K562 (cell line): Measurements from ENCODE around the gene RNF186. TPM values are rescaled to one million over a fixed set of nuclear protein-coding genes. Genes with fewer than 3 reads are reported as not detected.

ENCODE experiments used
- ATAC-seq: fragments of 200-7000 bp; cut with Tn5 transposase; 3 replicates; pipeline ENCODE4 v1.9.1; 2020; ENCODE audit warnings: moderate library complexity
- BruUV-seq: library from RNA; stranded (reverse); fragments of 400-500 nt; replicated peaks from 2 replicates; lab custom pipeline; 2021; lab: Mats Ljungman, UMichigan
- CTCF ChIA-PET: fragments of 300-600 bp; formaldehyde crosslinking; extraction: SDS; loops from one replicate; lab custom pipeline; 2021; ENCODE audit warnings: low intra/inter-chr PET ratio; lab: Yijun Ruan, JAX
- POLR2A ChIA-PET: fragments of 300-600, 350-650 bp; sonication (Branson Sonifier 250); formaldehyde crosslinking; extraction: SDS; loops from one replicate; lab custom pipeline; 2021; ENCODE audit warnings: antibody characterized with exemption, inconsistent platforms; lab: Yijun Ruan, JAX
- DNase-seq, 4 experiments: peaks; one replicate each; pipeline versions ENCODE4 v3.0.0 to v3.0.0-alpha.2; 2011 to 2018; ENCODE audit warnings: low spot score in 3 of 4, mixed read lengths in 3 of 4; ENCODE audit errors: extremely low read depth in 1 of 4
- FAIRE-seq: peaks from 2 replicates; lab custom pipeline; 2011; peaks lifted over from hg19 to GRCh38; lab: Jason Lieb, UNC
- H2AFZ ChIP-seq: 2 replicates; pipeline ENCODE4 v1.6.0; 2011; ENCODE audit warnings: low read depth, low read length, control low read depth, inconsistent platforms
- H3K27ac ChIP-seq: fragments of 200-600 bp; 3 replicates; pipeline ENCODE4 v1.8.0; 2011; ENCODE audit warnings: low read depth, mild to moderate bottlenecking, control low read depth, inconsistent platforms, low read length, moderate library complexity, mixed read lengths; ENCODE audit errors: extremely low read depth
- H3K27me3 ChIP-seq, 2 experiments: fragments of 300-600 bp in 1 of 2; 2 replicates in 1 of 2; 3 replicates in 1 of 2; pipeline versions ENCODE4 v1.6.0 to v1.8.0; 2011; ENCODE audit warnings: inconsistent platforms in 2 of 2, low read length in 2 of 2, mild to moderate bottlenecking in 1 of 2, mixed read lengths in 1 of 2, moderate library complexity in 1 of 2; ENCODE audit not compliant: control insufficient read depth in 2 of 2, insufficient read depth in 2 of 2
- H3K36me3 ChIP-seq: fragments of 300-600 bp; 3 replicates; pipeline ENCODE4 v1.8.0; 2011; ENCODE audit warnings: mild to moderate bottlenecking, low read length, inconsistent platforms; ENCODE audit not compliant: control insufficient read depth, insufficient read depth
- H3K4me1 ChIP-seq, 2 experiments: fragments of 200-600 bp in 1 of 2; replicated peaks in 1 of 2; 2 replicates in 1 of 2; 3 replicates in 1 of 2; pipeline versions ENCODE4 v1.5.1 to v1.8.0; 2011; ENCODE audit warnings: inconsistent platforms in 2 of 2, low read length in 2 of 2, mild to moderate bottlenecking in 1 of 2, mixed read lengths in 1 of 2, moderate library complexity in 1 of 2; ENCODE audit not compliant: control insufficient read depth in 2 of 2, insufficient read depth in 2 of 2
- H3K4me2 ChIP-seq: 2 replicates; pipeline ENCODE4 v1.6.1; 2011; ENCODE audit warnings: low read length, control low read depth, inconsistent platforms, mixed read lengths; ENCODE audit not compliant: insufficient read depth
- H3K4me3 ChIP-seq: fragments of 200-600 bp; sonication (generic), shearing (Covaris generic); 2 replicates; pipeline ENCODE4 v1.5.1; 2016; ENCODE audit warnings: control low read depth, inconsistent platforms
- H3K79me2 ChIP-seq: fragments of 200-600 bp; 3 replicates; pipeline ENCODE4 v1.8.0; 2011; ENCODE audit warnings: low read length, inconsistent platforms; ENCODE audit not compliant: control insufficient read depth, insufficient read depth
- H3K9ac ChIP-seq, 2 experiments: 2 replicates each; pipeline versions ENCODE4 v1.6.0 to v1.6.1; 2011; ENCODE audit warnings: low read depth in 2 of 2, low read length in 2 of 2, control low read depth in 1 of 2, inconsistent platforms in 1 of 2, mild to moderate bottlenecking in 1 of 2, mixed read lengths in 1 of 2; ENCODE audit not compliant: insufficient read depth in 1 of 2
- H3K9me1 ChIP-seq: one replicate; pipeline ENCODE4 v1.6.0; 2011; ENCODE audit warnings: inconsistent platforms, mild to moderate bottlenecking, low read length, moderate library complexity; ENCODE audit not compliant: control insufficient read depth, insufficient read depth
- H3K9me3 ChIP-seq: replicated peaks from 2 replicates; pipeline ENCODE4 v1.5.1; 2011; ENCODE audit warnings: low read depth, low read length, inconsistent platforms; ENCODE audit not compliant: control insufficient read depth, insufficient read depth
- H4K20me1 ChIP-seq: replicated peaks from 2 replicates; pipeline ENCODE4 v1.6.1; 2011; ENCODE audit warnings: low read length, inconsistent platforms, mixed read lengths; ENCODE audit not compliant: control insufficient read depth, insufficient read depth
- E2F4 ChIP-seq: sonication (generic); formaldehyde crosslinking; IDR thresholded peaks from 2 replicates; pipeline ENCODE4 v1.8.0; 2022; ENCODE audit warnings: mild to moderate bottlenecking, low read depth, missing genetic modification reagents
- NRF1 ChIP-seq, 2 experiments: fragments of 450-650 bp; IDR thresholded peaks in 1 of 2; conservative IDR thresholded peaks in 1 of 2; 2 replicates each; pipeline ENCODE4 v1.6.1; 2014; ENCODE audit warnings: mild to moderate bottlenecking in 2 of 2
- PBX2 ChIP-seq, 2 experiments: IDR thresholded peaks in 1 of 2; conservative IDR thresholded peaks in 1 of 2; 2 replicates each; pipeline ENCODE4 v1.6.1; 2016; ENCODE audit warnings: low read depth in 2 of 2, mild to moderate bottlenecking in 1 of 2, missing compliant biosample characterization in 1 of 2, missing genetic modification characterization in 1 of 2, moderate library complexity in 1 of 2
- STAG1 ChIP-seq: sonication (generic); formaldehyde crosslinking; IDR thresholded peaks from 2 replicates; pipeline ENCODE4 v1.5.0; 2020; ENCODE audit warnings: missing genetic modification reagents, borderline replicate concordance
- TOE1 ChIP-seq, 2 experiments: fragments of 450-650 bp in 1 of 2; sonication (generic) in 1 of 2; formaldehyde crosslinking in 1 of 2; IDR thresholded peaks; 2 replicates each; pipeline versions ENCODE4 v1.7.1 to v1.8.0; 2016 to 2022; ENCODE audit warnings: borderline replicate concordance in 2 of 2, mild to moderate bottlenecking in 2 of 2, antibody characterized with exemption in 1 of 2, inconsistent platforms in 1 of 2, low read depth in 1 of 2, missing genetic modification reagents in 1 of 2, moderate library complexity in 1 of 2
- ZFP36 ChIP-seq: fragments of 150-350 bp; IDR thresholded peaks from 2 replicates; pipeline ENCODE4 v1.6.1; 2018; ENCODE audit warnings: low read length, low read depth; ENCODE audit not compliant: partially characterized antibody
- ZKSCAN1 ChIP-seq: fragments of 150-350 bp; IDR thresholded peaks from 2 replicates; pipeline ENCODE4 v1.6.1; 2016; ENCODE audit warnings: low read depth, low read length
- ZNF584 ChIP-seq: fragments of 200-800 bp; sonication (Bioruptor generic); IDR thresholded peaks from 2 replicates; pipeline ENCODE4 v1.6.1; 2016; ENCODE audit warnings: low read depth, mild to moderate bottlenecking, missing genetic modification characterization, missing compliant biosample characterization
- WGBS: fragments of 100-300 bp; shearing (Covaris generic); methylation state at CpG from one replicate; pipeline ENCODE4 v1.1.6; 2016; ENCODE audit warnings: low coverage, mixed read lengths; ENCODE audit not compliant: insufficient coverage; ENCODE audit errors: missing lambda C conversion rate; 5-methylcytosine and 5-hydroxymethylcytosine counted together
- in situ Hi-C: fragments of 300-500 bp; cut with MboI; formaldehyde crosslinking; loops from 4 replicates; pipeline ENCODE4 v1.15.0; 2018; ENCODE audit warnings: inconsistent platforms, mixed read lengths
- intact Hi-C: fragments of 100-400 bp; cut with micrococcal nuclease; formaldehyde crosslinking; loops from 2 replicates; pipeline ENCODE4 v1.14.2; 2022
- polyA plus RNA-seq, 8 experiments: library from polyadenylated mRNA; depleted of rRNA in 4 of 8; stranded (reverse) in 5 of 8; unstranded in 3 of 8; fragments of >200 nt; fragmentation: Nextera tagmentation in 2 of 8; fragmentation: Illumina TruSeq in 1 of 8; extraction: Ambion mirVana in 2 of 8; extraction: Trizol in 1 of 8; gene quantifications; 2 replicates each; pipeline versions ENCODE4 v1.2.1 to v1.2.3, GENCODE V29; 2011 to 2014; ENCODE audit warnings: inconsistent platforms in 1 of 8, missing spikeins in 1 of 8
- total RNA-seq, 7 experiments: library from RNA; depleted of rRNA in 6 of 7; stranded (reverse); fragments of >200 nt in 6 of 7; fragmentation: Illumina TruSeq in 2 of 7; extraction: Trizol in 2 of 7; gene quantifications; 2 replicates each; pipeline versions ENCODE4 v1.2.1 to v1.2.3, GENCODE V29; 2011 to 2021; ENCODE audit warnings: low replicate concordance in 1 of 7
- TF ChIP-seq, protein P1 (sequence below): sonication (generic); formaldehyde crosslinking; IDR thresholded peaks from 2 replicates; pipeline ENCODE4 v1.9.0; 2022; ENCODE audit warnings: mild to moderate bottlenecking, missing genetic modification reagents

Gene RNF186
- total and polyA plus RNA-seq, 9 of the 15 experiments (the other 6 are each of a cell fraction or from before 2014, with no cell fraction given) = not detected

DNA sequence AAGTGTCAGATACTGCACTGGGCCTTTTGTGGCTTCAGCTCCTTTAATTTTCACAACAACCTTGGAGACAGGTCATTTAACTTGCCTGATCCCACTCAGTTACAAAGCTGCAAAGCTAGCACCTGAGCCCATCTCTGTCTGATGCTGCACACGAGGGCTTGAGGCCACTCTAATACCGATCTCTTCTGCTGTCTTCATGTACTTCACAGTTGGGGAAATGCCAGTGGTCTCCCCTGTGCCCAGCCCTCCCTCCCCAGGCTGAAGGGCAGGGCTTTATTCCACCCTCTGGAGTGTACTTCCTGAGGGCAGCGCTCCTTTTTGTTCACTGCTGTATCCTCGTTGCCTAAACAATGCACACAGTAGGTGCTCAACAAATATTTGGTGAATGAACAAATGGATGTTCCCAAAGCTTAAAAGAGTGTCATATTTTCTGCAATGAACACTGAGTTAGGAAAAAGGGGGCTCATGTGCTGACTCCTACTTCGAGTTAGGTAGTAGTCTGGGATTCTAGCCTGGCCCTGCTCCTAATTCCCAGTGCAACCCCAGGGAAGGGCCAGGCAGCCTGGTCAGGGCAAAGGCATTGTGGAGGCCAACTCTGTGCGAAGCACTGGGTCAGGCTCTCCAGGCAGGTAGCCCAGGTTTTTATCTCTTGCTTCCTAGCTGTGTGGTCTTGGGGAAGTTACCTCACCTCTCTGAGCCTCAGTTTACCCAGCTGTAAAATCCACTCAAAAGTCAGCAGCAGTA is 16.4 kb downstream of the RNF186 start:
- intact Hi-C loops = no loop called here
- ATAC-seq = no peak
- Histone ChIP-seq H3K79me2 (no peaks in the 10 kb centered on the region), H3K4me3 (no peak overlapping the region)
- no peak for TF ChIP-seq TOE1 (IDR thresholded peaks at IDR 0.05; ENCODE audit: borderline replicate concordance)
- TF ChIP-seq TOE1 (CRISPR knock-in tag; IDR thresholded peaks at IDR 0.05; ENCODE audit: borderline replicate concordance, low read depth) = no peak
- TF ChIP-seq ZFP36 = peak; percentile 56
- TF ChIP-seq PBX2 (CRISPR knock-in tag; IDR thresholded peaks at IDR 0.05; ENCODE audit: low read depth) = no peak
- TF ChIP-seq PBX2 (tag; conservative IDR thresholded peaks at IDR 0.05; ENCODE audit: low read depth) = no peak
- TF ChIP-seq ZNF584 = no peak
- TF ChIP-seq E2F4 (CRISPR knock-in tag) = no peak
- no peak for TF ChIP-seq NRF1 (conservative IDR thresholded peaks at IDR 0.05 in 1 of 2, IDR thresholded peaks at IDR 0.05 in 1 of 2)
- peak; percentile 79 for TF ChIP-seq ZKSCAN1
- TF ChIP-seq STAG1 (CRISPR knock-in tag) = no peak
- TF ChIP-seq, protein P1, sequence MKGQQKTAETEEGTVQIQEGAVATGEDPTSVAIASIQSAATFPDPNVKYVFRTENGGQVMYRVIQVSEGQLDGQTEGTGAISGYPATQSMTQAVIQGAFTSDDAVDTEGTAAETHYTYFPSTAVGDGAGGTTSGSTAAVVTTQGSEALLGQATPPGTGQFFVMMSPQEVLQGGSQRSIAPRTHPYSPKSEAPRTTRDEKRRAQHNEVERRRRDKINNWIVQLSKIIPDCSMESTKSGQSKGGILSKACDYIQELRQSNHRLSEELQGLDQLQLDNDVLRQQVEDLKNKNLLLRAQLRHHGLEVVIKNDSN (CRISPR knock-in tag) = 0 out of 2 replicates have a peak, but pooled peaks have one; percentile 18
- TF ChIP-seq, all 486 proteins: peak for 3
- POLR2A ChIA-PET = interaction anchor here (0.6 to 1.5 kb wide), 4 partner anchors 8 to 1266 kb away, joined by 3 to 6 read pairs (median 4); no protein-coding TSS in a partner anchor
- FAIRE-seq (no peak), DNase-seq (no peak)
- no peak overlapping the region for H3K4me2 ChIP-seq
- no peaks in the 10 kb centered on the region for H3K9me3 ChIP-seq
- H4K20me1 ChIP-seq = no peaks in the 10 kb centered on the region
- peaks cover 6 to 12% of the 10 kb centered on the region in 2 experiments; a peak in 4 of 5 replicates for H3K4me1 ChIP-seq
- CTCF ChIA-PET = interaction anchor here (0.7 kb wide), 1 partner anchor 63 kb away, joined by 7 read pairs; no protein-coding TSS in a partner anchor
- peaks cover 18 to 40% of the 10 kb centered on the region in 2 experiments for H3K27me3 ChIP-seq
- 37% methylated on average over 6 of the region's 6 CpGs for WGBS
- H3K27ac ChIP-seq = no peak overlapping the region
- H3K36me3 ChIP-seq = no peaks in the 10 kb centered on the region
- in situ Hi-C loops = no loop called here
- no peak overlapping the region for H3K9ac ChIP-seq
- H2AFZ ChIP-seq = no peak overlapping the region
- no peaks in the 10 kb centered on the region for H3K9me1 ChIP-seq
- TSS peak; percentile 52 for BruUV-seq
